ENCODE results near the gene ADAMTS13.

ADAMTS13 gene

DNA sequence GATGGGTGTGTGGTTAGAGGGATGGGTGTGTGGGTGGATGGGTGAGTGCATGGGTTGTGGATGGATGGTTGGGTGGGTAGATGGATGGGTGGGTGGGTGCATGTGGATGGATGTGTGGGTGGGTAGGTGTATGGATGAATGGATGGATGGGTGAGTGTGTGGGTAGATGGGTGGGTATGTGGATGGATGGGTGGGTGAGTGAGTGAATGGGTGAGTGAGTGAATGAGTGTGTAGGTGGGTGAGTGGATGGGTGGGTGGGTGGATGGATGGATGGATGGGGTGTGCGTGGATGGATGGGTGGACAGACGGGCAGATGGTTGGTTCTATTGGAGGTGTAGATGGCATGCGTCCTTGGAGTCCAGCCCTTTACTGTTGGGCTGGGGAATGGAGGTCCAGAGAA is 28.8 kb upstream of the ADAMTS13 start:
- DNase-seq = no peak

DNA sequence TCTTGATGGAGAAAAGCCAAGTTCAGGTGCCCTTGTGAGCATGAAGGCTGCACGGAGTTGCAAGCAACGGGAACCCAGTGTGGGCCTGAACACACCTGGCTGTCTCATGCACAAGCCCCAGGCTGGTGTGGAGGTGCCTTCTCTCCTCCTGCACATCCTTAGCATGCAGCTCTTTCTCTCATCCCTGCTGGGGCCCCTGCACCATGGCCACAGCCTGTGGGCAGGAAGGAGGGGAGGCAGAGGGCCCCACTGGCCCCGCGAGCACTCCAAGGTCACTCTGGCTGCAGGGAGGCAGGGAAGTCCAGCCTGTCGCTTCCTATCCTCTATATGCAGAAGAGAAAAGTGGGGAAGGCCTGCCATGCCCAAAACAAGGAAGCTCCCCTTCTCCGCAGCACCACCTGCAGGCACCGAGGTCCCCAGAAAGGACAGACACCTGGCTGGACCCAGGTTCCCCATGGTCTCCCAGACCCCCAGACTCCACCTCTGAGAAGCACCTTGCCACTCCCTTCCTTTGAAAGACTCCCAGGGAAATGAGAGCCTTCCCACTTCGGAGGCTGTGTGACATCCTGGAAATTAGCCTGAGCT is 27.4 kb upstream of the ADAMTS13 start:
- DNase-seq = no peak

- DNase-seq = no peak
Measured at GRCh38 chr9:133396952-133397351, 25.2 kb upstream of the ADAMTS13 start.

DNA sequence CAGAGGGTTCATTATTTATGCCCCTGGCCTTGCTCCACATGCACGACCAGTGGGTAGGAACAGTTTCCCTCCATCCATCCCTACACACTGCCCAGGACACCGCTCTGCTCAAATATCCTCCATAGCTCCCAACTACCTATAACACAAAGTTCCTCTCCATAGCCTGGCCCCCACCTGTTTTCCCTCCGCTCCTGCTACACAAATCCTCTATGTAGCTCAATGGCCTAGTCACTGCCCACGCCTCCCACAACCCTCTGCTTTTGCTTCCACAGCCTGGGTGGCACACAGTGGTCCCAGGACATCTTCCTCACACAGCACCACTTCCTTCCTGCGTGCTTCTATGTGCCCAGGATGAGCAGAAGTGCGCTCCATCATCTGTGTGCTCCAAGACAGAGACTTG is 24.8 kb upstream of the ADAMTS13 start:
- no peak for DNase-seq

DNA sequence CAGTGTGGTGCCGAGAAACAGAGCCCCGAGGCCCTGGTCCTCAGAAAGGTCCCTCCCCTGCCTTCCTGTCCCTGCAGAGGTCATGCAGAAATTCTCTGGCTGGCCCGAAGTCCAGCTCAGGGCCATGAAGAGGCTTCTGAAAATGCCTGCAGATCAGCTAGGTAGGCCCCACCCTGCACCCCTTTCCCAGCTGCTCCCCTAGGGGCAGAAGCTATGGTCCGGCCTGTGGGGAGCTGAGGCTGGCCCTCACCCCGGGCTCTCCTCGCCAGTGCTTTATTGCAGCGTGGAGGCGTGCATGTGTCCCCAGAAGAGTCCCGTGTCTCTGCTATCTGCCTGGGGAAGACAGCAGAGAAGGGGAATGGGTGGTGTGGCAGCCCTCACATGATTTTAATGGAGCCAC is 24.3 kb upstream of the ADAMTS13 start:
- DNase-seq = no peak

DNA sequence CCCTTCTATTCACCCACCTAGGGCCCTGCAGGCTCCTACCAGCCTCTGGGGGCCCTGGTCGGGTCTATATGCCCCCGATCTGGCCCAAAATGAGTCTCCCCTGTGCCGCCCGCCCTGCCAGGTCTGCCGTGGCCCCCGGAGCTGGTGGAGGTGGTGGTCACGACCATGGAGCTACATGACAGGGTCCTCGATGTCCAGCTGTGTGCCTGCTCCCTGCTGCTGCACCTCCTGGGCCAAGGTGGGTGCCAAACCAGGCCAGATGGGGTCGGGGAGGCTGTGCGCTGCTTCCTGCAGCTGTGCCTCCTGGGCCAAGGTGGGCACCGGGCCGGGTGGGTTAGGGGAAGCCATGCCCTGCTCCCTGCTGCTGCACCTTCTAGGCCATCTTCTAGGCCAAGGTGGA is 21.9 kb upstream of the ADAMTS13 start:
- DNase-seq = no peak

GRCh38 chr9:133401588-133401987 is 20.6 kb upstream of the ADAMTS13 start:
- DNase-seq = no peak

GRCh38 chr9:133402689-133403088 is 19.5 kb upstream of the ADAMTS13 start:
- DNase-seq = no peak

GRCh38 chr9:133403766-133404453 is 18.3 kb upstream of the ADAMTS13 start:
- no peak for DNase-seq

- DNase-seq = no peak
Measured at GRCh38 chr9:133404454-133405002, 17.6 kb upstream of the ADAMTS13 start.

DNA sequence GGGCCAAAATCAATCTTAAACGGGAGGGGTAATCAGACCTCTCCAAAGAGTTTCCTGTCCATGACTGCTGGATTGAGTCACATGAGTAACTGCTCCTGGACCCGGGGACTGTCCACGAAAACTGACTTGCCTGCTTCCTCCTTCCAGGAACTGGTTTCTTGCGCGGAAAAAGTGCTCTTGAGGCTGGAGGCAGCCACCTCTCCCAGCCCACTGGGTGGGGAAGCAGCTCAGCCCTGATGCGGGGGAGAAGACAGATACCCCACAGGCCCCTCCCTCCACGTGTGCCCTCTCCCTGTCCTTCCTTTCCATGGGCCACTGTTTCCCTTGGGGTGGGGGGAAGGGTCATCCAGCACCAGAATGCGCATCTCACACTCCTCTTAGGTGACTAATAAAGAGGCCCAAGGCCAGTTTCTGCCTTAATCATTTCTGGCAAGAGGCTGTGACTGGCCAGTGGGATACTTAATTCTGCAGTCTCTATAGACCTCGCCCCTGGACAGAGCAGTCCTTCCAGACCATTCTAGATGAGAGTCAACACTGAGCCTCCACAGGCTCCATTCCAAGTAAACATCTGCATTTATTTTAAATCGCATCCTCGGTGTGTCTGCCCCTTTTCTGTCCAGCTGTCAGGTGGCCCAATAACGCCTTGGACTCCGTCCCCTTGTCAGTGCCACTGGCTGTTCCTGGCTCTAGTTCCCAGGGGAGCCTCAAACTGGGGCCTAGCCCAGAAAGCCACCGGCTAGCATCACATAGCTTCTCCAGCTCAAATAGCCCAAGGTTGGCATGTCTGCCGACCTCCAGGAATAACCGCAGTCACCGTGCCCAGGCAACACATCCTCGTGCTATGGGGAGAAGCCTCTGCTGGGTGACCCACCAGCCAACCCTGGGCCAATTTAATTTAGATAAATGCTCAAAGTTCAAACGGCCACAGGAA is 16.4 kb upstream of the ADAMTS13 start:
- peak; percentile 16 for DNase-seq

- peak; percentile 21 for DNase-seq
Measured at GRCh38 chr9:133406480-133407307, 15.5 kb upstream of the ADAMTS13 start.

GRCh38 chr9:133408042-133408441 is 14.1 kb upstream of the ADAMTS13 start:
- no peak for DNase-seq

DNA sequence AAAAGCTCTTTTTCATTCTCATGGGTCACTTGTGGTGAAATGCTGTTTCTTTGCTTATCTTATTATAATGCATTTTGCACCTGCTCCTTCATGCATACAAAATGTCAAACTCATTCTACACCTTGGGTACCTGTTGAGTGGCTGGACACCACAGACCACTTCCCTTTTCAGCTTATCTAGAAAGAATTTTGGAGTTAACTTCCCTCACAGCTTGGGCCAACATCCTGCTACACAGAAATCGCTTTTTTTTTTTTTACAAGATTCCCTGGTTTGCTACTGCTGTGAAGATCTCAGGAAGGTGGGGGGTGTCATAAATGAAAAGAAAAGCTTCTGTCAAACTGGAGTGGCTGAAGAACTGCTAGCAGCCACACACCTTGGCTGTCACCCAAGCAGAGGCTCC is 7.0 kb upstream of the ADAMTS13 start:
- DNase-seq = no peak

DNA sequence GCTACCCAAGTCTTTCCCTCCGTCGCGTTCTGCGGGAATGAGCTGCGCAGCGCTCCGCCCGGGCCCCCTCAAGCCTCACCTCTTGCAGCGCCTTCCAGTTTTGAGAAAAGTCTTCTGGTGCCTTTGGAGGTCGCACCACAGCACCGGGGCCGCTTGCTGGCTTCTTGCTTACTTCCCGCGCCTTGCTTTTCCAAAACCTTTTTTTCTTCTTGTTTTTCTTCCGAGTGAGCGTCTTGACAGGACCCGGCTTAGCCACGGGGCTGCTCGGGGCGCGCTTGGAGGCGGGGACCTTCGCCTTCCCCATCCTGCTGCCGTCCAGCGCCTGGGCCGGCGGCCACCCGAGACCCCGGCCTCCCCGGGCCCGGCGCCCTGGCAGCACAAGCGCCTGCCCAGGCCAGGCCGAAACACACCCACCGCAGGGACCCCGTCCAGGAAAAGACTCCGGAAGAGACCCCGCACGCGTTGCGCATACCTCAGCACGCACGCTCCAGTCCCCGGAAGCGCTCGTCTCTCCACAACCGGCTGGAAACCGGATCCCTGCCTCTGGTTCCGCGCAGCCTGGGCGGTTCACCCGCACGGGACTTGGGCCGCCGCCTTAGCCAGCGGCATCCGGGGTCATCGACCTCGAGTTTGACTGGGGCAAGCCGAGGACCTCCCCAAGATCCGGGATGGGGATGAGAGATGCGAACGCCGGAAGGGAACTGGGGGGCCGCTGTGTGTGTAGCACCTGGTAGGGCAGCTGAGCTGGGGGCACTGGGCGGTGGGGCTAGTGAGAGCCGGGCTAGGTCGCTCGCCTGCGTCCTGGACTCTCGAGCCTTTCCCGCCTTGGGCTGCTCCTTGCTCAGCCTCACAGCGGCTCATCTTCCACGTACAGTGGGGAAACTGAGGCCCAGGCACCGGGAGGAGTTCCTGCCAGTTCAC is 4.4 kb upstream of the ADAMTS13 start, which contains the start of gene REXO4:
Gene REXO4 (minus strand): TSS at position 470 of the 921 bp plus-strand sequence. CDS start 166 bp downstream, at position 304.
- DNase-seq = peak; percentile 90

DNA sequence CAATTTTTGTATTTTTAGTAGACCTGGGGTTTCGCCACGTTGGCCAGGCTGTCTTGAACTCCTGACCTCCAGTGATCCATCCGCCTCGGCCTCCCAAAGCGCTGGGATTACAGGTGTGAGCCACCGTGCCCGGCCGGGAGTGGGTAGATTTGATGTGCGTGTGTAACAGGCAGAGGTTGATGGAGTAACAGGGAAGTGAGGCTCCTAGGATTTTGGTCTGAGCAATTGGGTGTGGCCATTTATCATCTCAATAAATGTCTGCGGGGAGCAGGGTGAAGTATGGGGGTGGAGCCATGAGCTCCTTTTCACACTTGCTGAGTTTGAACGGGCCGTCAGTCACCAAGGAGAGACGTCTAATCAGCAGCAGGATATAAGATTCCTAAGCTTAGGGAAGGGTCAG is 3.2 kb upstream of the ADAMTS13 start:
- DNase-seq = no peak

DNA sequence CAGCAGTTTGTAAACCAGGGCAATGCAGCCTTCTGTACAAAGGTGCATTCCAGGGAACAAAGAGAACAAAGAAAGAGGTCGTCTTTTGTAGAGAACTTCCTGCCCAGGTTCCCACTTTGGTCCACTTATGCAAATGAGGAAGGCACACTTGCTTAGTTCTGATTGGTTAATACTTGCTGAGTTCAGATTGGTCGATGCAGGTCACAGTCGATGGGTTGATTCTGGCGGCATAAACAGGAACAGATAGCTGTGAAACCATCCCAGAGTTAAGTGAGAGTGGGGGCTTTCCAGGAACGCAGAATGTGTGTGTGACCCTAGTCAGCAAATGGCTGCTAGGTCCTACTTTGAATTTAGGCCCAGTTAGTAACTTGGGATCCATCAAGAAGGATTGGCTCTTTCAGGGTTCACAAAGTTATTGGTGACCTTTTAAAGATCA is 1.8 kb upstream of the ADAMTS13 start:
- no peak for DNase-seq

GRCh38 chr9:133423216-133423615 is 1.0 kb downstream of the ADAMTS13 start:
- DNase-seq = no peak

DNA sequence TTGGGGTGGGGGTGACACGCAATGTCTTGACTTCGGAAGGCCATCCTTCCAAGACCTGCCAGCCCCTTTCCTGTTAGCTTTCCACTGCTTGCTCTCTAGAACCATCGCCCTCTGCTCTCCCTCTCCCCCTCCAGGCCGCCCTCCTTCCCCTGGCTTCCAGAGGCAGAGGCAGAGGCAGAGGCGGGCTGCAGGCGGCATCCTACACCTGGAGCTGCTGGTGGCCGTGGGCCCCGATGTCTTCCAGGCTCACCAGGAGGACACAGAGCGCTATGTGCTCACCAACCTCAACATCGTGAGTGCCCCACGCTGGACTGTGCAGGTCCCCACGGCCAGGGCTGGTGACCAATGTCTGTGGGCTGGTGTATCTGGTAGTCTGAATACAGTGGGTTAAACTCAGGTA is 2.0 kb downstream of the ADAMTS13 start:
- DNase-seq = no peak

GRCh38 chr9:133425049-133425632 is 3.0 kb downstream of the ADAMTS13 start:
- no peak for DNase-seq

GRCh38 chr9:133426011-133426410 is 3.8 kb downstream of the ADAMTS13 start:
- no peak for DNase-seq
